NCI-H1092 (cell line): ENCODE data around the gene PAWR.
A peak's percentile ranks its signal among the peaks of the same experiment; 100 is the strongest.

Experiments used
- DNase-seq: peaks from one replicate; lab custom pipeline; 2025; lab: John Stamatoyannopoulos, UW

Gene PAWR

GRCh38 chr12:79690638-79691510 lies at the start of gene PAWR:
Gene PAWR, minus strand, starts transcription at chr12:79690964. Its CDS starts 720 bp downstream, at chr12:79690244.
- DNase-seq = peak; percentile 40

- DNase-seq = peak; percentile 14
Measured at GRCh38 chr12:79737875-79738718, 47.3 kb upstream of the PAWR start.

DNA sequence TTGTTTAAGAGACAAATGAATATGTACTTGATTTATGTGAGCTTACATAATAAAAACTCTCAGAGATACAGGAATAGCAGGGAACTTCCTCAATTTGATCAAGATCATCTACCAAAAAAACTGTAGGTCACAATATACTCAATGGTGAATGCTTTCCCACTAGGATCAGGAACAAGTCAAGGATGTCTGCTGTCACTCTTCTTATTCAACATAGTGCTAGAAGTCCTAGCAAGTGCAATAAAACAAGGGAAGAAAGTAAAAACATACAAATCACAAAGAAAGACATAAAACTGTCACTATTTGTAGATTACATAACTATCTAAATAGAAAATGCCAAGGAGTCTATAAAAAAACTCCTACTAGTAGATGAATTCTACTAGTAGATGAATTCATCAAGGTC lies 41.9 kb upstream of the PAWR start:
- DNase-seq = no peak

DNA sequence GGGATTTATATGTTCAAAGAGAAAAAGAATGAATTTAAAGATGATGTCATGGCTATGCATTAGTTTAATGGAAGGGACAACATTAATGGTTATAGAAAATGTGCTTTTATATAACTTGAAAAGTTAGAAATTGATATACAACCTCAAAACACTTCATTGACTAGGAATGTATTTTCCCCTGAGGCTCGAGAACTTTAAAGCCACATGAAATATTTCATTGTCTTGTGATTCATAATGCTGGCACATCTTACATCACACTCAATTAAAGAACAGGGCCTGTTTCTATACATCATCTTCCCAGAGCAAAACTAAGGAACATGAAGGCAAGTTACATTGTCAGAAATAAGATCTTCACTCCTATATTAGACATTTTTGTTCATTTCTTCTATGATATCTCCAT lies 35.2 kb upstream of the PAWR start:
- no peak for DNase-seq

DNA sequence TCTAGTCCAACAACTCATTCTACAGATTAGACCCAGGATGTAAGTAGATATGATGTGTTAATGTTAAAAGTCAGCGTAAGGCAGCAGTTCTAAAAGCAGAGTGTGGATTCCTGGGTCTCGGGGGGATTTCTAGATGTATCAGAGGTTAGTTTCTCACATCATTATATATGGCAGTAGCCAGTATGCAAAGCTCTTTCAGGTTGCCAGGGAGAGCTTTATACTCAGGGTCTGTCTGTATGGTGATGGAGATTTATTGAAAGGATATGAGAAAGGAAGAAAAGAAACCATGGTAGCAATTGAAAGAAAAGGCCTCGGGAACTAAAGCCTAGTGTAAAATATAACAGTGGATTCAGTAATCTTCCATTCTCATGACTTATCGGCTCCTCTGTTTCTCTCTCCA lies 26.2 kb upstream of the PAWR start:
- no peak for DNase-seq

DNA sequence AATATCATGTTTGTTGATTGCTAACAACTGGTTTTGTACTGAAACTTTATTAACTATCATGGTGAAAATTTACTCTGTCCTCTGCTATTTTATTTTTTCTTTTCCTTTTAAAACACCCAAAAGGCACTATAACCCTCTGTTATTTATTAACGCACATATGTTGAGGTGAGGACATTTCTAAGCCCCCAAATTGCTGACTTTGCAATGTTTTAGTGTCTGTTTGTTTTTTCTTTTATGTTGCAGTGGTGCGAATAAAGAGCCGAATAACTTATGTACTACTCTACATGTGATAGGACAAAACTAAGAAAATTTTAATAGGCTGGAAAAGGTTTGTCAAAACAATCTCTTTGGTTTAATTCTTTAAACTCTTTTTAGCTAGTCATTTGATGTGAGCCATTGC lies 24.5 kb upstream of the PAWR start:
- DNase-seq = no peak

- no peak for DNase-seq
Measured at GRCh38 chr12:79710707-79711483, 20.1 kb upstream of the PAWR start.

- DNase-seq = no peak
Measured at GRCh38 chr12:79707830-79708229, 17.1 kb upstream of the PAWR start.

- no peak for DNase-seq
Measured at GRCh38 chr12:79706676-79707075, 15.9 kb upstream of the PAWR start.

- no peak for DNase-seq
Measured at GRCh38 chr12:79706156-79706555, 15.4 kb upstream of the PAWR start.

GRCh38 chr12:79698966-79699365 lies 8.2 kb upstream of the PAWR start:
- DNase-seq = no peak

- no peak for DNase-seq
Measured at GRCh38 chr12:79696416-79696815, 5.7 kb upstream of the PAWR start.

DNA sequence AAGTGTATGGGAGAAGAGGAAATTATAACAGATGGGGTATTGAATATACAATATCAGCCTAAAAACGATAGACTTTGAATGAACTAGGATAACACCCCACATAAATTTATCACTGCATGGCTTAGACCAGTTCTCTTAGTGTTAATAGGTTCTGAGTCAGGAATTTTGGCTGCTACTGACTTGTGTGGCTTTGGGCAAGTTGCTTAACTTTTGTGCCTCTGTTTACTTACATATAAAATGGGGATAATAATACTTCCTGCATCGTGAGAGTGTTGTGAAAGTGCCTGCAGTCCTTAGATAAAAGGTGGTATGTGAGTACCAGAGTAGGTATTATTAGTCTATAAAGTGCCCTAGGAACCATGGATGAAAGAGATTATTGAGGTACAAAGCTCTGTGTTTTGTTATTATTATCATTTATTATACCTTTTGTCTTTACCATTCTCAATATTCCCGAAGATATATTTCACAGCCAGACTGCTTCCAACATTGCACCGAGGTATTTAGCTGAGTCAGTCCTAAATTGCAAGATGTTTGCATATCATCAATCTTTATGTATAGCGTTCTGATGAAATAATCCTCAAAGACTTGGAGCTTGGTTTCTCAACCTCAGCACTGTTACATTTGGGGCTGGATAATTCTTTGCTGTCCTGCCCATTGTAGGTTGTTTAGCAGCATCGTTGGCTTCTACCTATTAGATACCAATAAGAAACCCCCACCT lies 2.3 kb upstream of the PAWR start:
- no peak for DNase-seq

DNA sequence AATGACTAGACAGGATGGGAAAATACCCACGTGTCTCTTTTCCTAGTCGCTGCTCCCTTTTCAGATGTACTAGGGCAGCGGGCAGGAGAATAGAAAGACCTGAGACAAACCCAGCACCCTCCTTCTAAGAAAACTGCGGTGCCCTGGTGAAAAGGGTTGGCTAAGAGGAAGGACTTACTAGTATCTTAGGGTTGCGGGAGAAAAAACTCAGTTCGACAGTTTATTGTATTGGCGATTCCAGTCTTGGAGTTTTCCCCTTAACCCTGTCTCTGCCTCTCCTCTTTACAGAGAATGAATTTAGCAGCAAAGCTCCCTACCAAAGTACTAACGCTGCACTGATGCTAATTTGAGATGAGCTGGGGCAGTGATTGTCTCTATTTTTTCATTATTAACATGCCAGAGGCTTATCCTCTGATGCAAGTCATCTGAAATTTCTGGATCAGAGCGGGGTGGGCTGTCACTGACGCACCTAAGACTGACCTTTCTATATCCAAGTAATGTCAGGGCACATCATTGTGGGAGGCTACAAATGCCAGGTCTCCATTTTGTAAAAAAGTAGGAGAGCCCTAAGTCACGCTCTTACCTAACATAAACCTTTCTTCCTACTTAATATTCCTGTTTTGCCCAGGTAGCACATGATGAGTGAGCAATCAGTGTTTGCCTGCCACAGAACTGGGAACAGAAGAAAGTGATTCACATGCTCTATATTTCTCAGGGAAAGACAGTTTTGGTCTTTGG lies 916 bp upstream of the PAWR start:
- no peak for DNase-seq

DNA sequence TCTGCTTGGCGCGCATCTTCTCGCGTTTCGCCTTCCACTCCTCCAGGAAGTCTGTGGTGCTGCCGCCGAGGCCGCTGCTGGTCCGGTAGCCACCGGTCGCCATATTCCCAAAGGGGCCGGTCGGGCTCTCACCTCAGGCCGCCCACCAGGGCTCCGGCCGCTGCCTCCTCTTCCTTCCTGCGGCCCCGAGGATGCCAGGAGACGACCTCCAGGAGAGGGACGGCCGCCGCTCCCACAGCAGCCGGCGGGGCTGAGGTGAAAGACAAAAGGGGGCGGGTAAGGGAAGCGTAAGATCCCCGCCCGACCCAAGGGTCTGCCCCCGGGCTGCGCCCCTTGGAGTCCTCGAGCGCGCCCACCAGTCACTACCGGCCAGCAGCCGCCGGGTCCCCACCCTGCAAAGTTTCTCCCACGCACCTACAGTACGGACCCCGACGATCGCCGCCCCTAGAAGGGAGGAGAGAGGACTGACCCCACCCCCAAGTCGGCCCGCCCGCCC lies 574 bp downstream of the PAWR start:
- no peak for DNase-seq

GRCh38 chr12:79689477-79690141 lies 1.2 kb downstream of the PAWR start:
- DNase-seq = no peak

- DNase-seq = no peak
Measured at GRCh38 chr12:79689061-79689476, 1.7 kb downstream of the PAWR start.

DNA sequence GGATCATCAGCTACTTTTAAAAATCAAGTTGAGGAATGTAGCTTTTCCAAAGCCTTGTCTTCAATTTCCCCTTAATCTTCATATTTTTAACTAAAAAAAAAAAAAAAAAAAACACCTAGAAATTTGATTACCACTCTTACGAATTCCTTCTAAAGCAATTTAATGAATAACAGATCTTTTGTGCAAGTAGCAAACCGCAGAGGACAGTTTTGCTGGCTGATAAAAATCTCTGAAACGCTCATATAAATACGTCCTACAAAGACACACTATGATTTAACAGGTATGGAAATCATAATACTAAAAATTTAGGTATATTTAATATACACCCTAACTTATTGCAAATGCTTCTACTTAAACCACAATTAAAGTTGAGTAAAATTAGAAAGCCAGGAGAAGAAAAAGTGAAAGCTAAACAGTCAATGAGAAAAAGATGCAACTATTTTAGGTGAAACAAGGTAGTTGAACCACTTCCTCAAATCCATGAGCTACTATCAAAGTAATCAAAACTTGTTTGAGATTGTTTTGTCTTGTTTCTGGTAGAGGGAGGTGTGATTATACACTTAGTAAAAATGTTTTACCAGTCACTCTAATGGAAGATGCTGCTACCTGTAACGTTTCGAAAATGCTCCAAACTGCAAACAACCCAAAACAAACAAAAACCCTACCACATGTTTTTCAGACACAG lies 2.2 kb downstream of the PAWR start:
- no peak for DNase-seq

- no peak for DNase-seq
Measured at GRCh38 chr12:79687711-79688260, 3.0 kb downstream of the PAWR start.
